H1 (cell line): ENCODE results near the gene EVI5.

Experiments
- CEBPB ChIP-seq: IDR thresholded peaks from 2 replicates; pipeline ENCODE4 v1.6.1; 2012; ENCODE audit warnings: low read depth, low read length
- POLR2A ChIP-seq, 2 experiments: IDR thresholded peaks; 1 replicate in 1 of 2; 2 replicates in 1 of 2; pipeline ENCODE4 v1.6.1; 2011; ENCODE audit warnings: low read depth in 2 of 2, low read length in 2 of 2, mild to moderate bottlenecking in 2 of 2; ENCODE audit errors: control extremely low read depth in 1 of 2
- RAD21 ChIP-seq, 2 experiments: IDR thresholded peaks in 1 of 2; conservative IDR thresholded peaks in 1 of 2; 2 replicates each; pipeline ENCODE4 v1.6.1; 2011; ENCODE audit warnings: low read depth in 2 of 2, low read length in 2 of 2, improper control_type of control experiment in 1 of 2, inconsistent platforms in 1 of 2, mild to moderate bottlenecking in 1 of 2, moderate library complexity in 1 of 2

- TF ChIP-seq RAD21 (IDR thresholded peaks at IDR 0.05 in 1 of 2, conservative IDR thresholded peaks at IDR 0.05 in 1 of 2; ENCODE audit: low read depth in 2 of 2, low read length in 2 of 2) (no peak), CEBPB (no peak), POLR2A (IDR thresholded peaks at IDR 0.05; ENCODE audit: control extremely low read depth in 1 of 2, low read depth in 2 of 2, low read length in 2 of 2) (no peak)
Measured at GRCh38 chr1:92657701-92658100, 127.2 kb downstream of the EVI5 start.
